ENCODE measurements around the gene RBFA.

- TF ChIP-seq RAD21 (IDR thresholded peaks at IDR 0.05; ENCODE audit: insufficient read depth, low read depth, low read length) (no peak), CTCF (IDR thresholded peaks at IDR 0.05 in 2 of 3, conservative IDR thresholded peaks at IDR 0.05 in 1 of 3; ENCODE audit: control insufficient read depth in 2 of 3, extremely low read depth in 1 of 3, insufficient read depth in 1 of 3, low read depth in 3 of 3, low read length in 3 of 3) (no peak), ETV6 (conservative IDR thresholded peaks at IDR 0.05 in 1 of 2, IDR thresholded peaks at IDR 0.05 in 1 of 2; ENCODE audit: borderline replicate concordance in 1 of 2, low read depth in 1 of 2) (no peak), MEF2A (IDR thresholded peaks at IDR 0.05; ENCODE audit: insufficient read depth, low read depth, low read length) (no peak), CREB1 (IDR thresholded peaks at IDR 0.05; ENCODE audit: low read depth) (no peak), MTA3 (IDR thresholded peaks at IDR 0.05; ENCODE audit: borderline replicate concordance, low read length) (no peak), ZNF384 (IDR thresholded peaks at IDR 0.05; ENCODE audit: borderline replicate concordance, low read depth, low read length) (no peak), TAF1 (IDR thresholded peaks at IDR 0.05; ENCODE audit: borderline replicate concordance, low read depth, low read length) (no peak), NFXL1 (IDR thresholded peaks at IDR 0.05; ENCODE audit: borderline replicate concordance) (no peak), EP300 (IDR thresholded peaks at IDR 0.05; ENCODE audit: borderline replicate concordance in 1 of 2, control insufficient read depth in 1 of 2, low read depth in 2 of 2, low read length in 2 of 2) (no peak), USF1 (IDR thresholded peaks at IDR 0.05; ENCODE audit: borderline replicate concordance, extremely low read length, insufficient read depth, low read depth, low read length) (no peak), KLF5 (IDR thresholded peaks at IDR 0.05; ENCODE audit: partially characterized antibody) (no peak)
Observed at GRCh38 chr18:80029690-80030089, 4.5 kb upstream of the RBFA start.

All from GM12878 (cell line).